Activated CD4-positive, alpha-beta T cell treated with anti-CD3 and anti-CD28 coated beads for 48 hours (primary cell): Measurements from ENCODE around the gene SLC2A4RG.

Source experiments
- DNase-seq: peaks from one replicate; pipeline ENCODE4 v3.0.0-alpha.2; 2020

Gene SLC2A4RG

DNA sequence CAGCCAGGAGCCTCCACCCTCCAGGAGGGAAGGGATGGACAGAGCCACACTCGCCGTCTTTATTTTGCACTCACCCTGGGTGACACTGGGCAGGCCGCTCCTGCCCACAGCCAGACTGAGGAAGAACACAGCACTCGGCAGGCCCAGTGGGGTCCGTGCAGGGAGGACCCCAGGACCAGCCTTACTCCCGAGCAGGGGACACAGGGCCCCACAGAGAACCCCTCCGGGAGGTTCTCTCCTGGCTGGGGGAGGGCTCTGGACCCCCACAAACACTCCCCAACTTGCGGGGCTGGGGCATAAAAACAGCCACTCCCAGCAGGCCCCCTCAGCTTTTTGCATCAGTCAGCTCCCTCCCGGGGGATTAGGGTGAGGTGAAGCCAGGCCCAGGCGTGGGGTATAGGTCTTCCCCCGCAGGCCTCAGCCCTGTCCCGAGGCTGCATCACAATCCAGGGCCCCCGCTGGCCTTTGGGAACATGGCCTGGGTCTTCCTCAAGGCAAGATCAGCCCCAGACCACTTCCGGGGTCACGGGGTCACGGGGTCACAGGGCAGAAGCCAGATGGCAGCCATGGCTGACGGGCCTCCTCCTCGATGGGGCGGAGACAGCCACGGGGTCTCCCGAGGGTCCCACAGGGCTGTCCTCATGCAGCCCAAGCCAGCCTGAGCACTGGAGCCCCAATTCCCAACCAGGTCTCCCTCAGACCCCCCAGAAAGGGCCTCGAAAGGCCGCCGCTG lies 39.9 kb upstream of the SLC2A4RG start:
- DNase-seq: peak; percentile 3

DNA sequence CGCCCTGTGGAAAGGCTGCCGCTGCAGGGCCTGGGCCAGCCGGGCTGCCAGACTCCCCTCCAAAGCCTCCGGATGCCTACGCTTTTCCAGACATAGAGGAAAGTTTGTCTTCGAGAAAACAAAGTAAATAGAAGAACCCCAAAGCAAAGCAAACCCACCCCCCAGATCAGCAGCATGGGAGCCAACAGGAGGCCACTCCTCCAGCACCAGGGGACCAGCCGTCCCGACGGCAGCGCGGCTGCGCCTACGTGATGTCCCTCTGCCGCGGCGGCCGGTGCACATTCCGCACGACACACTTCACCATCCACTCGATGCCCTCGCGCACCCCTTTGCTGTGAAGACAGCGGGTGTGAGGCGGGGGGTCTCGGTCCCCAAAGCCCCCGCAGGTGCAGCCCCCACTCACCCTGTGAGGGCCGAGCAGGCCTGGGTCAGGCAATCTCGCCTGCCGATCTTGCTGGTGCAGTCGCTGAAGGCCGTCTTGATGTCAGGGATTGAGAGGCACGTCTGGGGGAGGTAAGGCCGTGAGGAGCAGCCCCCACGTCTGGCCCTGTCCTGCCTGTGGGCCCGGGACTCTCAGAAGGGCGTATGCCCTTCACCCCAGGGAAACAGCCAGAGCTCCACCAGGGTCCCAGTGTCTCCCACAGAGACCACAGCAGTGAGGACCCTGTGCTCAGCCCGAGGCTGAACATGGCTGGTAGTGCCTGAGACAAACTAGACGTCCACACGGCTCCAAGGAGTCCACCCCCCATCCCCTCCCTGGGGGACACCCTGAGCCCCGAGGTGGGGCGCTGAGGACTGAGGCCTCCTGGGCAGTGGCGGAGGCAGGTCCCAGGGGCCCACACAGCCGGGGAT lies 39.2 kb upstream of the SLC2A4RG start:
- DNase-seq: peak; percentile 8

DNA sequence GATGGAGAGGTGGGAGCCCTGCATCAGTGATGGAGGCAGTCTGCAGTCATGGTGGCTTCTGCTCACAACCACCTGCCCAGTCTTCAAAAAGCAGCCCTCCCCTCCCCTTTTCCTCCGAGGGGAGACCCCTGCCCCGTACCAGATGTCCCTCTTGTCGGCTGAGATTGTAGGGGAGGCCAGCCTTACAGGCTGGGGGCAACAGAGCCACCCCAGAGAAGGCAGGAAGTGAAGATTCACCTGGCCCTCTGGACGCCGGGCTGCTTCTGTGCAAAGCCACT lies 38.6 kb upstream of the SLC2A4RG start:
- no peak for DNase-seq

DNA sequence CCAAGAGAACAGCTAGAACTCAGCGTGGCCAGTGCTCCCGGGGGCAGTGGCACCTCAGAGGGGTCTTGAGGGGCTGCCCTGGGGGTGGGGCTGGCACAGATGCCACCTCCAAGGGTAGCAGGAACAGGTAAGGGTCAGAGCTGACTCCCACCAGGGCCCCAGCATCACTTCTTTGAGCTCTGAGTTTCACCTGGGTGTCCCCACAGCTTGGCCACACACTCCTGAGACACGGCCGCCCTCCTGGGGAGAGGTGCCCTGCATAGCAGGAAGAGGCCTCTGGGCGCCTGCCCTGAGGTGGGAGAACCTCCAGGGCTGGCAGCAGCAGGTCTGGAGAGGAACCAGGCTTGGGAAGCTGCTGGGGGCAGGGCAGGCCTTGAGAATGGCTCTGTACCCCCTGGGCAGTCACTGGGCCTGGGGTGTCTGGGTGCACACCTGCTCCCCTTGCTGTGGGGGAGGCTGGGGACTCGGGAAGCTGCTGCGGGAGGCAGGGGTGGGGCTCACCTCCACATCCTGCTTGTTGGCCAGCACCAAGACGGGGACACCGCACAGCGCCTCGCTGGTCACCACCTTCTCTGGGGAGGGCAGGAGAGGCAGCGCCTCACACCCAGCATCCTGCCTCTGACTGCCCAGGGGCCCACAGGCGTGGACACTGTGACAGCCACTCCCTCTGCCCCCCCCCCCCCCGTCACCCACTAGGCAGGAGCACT lies 38.1 kb upstream of the SLC2A4RG start:
- DNase-seq: peak; percentile 4

DNA sequence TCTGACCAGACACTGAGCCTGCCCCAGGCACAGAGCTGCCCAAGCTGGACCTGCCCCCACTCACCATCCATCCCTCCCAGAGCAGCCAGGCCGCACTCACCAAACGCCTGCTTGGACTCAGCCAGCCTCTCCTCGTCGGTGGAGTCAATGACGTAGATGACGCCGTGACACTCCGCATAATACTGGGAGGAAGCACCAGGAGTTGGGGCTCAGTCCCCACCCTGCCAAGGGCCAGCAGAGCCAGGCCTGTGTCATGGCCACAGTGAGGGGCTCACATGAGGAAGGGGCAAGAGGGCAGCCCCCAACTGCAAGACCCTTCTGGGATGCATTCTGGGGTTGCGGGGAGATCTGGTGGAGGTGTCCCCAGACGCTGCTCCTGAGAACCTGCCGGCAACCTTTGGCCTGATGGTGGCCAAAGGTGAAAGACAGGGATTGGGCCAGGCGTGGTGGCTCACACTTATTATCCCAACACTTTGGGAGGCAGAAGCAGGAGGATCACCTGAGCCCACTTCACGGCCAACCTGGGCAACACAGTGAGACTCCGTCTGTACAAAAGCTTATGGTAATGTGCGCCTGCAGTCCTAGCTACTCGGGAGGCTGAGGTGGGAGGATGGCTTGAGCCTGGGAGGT lies 37.4 kb upstream of the SLC2A4RG start:
- DNase-seq: peak; percentile 3

DNA sequence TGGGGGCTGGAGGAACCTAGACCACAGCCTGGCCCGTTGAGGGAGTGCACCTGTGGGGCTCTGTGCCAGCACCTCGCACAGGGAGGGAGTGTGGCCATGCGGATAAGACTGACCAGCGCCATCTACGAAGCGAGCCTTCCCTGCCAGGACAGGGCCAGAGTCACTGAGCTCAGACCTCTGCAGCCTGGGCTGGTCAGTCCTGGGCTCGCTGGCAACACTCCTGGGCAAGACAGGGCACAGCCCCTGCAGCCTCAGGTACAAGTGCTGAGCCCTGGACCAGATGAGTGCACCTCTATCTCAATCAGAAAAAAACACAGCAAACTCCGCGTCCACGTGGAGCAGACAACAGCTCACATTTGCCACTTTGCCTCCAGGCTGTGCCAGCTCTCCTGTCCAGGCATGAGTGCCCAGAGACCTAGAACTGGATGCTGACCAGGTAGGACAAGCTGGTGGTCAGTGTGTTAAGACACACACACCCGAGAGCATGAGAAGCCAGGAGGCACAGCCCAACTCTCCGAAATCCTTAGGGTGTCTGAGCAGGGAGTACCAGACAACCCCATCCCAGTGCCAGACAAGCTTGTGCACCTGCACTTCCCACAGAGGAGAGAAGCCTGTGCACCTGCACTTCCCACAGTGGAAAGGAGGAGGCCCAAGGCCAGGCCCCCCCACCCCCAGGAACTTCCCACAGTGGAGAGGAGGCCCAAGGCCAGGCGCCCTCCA lies 36.7 kb upstream of the SLC2A4RG start:
- peak; percentile 2 for DNase-seq

DNA sequence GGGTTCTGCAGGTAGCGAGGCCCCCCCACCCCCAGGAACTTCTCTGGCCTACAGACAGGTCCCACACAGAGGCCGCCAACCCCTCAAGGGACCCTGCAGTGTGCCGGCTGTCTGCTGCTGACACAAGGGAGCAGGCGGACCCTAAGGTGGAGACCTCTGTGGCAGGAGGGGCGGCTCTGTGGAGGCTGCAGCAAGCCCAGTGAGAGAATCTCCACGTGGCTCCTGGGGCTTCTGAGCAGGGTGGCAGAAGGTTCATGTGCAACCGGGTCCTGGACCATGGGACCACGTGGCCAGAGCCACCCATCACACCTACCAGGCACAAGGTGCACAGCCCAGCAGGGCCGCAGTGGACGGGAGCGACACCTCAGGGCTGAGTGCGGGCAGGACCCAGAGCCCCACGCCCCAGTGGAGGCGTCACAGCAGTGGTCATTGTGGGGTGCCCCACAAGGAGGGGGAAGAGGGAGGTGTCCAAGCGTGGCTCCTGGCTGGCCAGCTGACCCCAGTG lies 36.1 kb upstream of the SLC2A4RG start:
- DNase-seq: peak; percentile 3

DNA sequence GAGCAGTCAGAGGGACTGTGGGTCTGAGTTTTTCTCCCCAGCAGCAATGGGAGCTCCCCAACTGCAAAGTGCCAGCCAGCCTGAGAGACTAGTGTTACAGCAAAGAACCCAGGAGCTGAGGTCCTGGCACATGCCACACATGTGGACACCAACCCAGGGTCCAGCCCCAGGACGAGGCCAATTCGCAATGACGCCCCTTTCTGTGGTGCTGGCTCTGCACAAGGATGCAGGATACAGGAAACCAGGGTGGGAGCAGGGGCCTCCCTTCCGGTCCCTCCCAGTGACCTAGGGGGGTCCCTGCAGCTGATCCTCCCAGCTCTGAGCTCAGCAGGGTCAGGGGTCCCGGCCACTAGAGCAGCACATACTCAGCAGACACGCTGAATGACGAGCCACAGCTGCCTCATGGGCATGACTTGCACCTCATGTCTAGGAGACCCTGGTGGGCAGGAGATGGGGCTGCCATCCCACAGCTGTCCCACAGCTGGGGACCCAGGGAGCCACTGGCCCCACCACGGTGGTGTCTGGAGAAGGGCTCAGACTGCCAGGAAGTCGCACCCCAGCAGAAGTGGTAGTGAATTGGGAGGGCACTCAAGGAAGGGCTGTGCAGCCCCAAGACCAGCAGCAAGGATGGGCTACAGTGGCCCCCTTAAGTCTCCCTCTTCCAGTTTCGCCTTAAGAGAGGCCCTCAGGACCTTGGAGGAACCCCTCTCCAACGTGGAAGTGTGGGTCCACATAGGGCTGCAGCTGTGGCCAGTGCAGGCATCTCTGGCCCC lies 35.4 kb upstream of the SLC2A4RG start:
- no peak for DNase-seq

DNA sequence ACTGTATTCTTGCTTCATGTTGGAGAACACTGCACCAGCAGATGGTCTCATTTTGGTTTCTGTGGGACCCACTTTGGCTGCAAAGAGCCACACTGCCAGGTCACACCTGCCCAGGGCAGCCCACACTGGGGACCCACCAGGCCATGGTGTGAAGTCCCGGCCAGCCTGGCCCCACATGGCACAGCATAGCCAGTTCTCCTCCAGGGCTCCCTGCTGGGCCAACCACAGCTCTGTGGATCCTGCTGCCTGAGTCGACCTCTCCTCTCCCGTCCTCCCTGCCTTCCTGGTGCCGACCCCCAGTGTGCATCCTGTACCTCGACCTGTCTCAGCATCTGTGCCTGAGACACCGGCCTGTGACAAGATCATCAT lies 34.8 kb upstream of the SLC2A4RG start:
- DNase-seq: no peak

DNA sequence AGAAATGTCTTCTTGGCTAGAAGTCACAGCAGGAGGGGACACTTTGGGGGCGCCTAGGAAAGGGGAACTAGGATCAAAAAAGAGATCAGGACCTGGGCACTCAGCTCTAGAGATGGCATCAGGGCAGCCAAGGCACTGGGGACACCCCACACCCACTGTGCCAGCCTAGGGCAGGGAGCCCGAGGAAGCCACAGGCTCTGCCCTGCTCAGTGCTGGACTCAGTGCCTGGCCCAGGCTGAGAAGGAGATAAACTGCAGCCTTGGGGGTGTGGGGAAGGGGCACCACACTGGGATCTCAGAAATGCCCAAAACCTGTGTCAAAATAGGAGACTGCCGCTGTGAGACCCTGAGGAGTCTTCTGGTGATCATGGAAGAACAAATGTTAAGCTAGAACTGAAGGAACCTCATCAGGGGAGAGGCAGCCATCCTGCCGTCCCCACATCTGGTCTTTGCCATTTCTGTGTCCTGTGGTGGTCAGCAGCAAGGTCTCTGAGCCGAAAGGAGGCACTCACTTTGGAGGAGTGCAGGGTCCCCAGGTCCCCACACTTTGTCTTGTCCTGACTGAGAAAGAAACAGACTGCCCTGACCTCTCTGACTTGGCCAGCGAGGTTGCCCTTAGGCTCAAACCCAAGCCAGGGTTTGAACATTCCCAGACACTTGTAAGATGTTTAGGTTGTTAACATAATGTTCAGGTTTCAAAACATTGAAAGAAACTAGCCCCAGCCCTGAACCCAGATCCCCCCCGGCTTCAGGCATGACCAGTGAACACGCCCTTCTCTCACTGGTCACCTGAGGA lies 34.1 kb upstream of the SLC2A4RG start:
- DNase-seq: no peak

DNA sequence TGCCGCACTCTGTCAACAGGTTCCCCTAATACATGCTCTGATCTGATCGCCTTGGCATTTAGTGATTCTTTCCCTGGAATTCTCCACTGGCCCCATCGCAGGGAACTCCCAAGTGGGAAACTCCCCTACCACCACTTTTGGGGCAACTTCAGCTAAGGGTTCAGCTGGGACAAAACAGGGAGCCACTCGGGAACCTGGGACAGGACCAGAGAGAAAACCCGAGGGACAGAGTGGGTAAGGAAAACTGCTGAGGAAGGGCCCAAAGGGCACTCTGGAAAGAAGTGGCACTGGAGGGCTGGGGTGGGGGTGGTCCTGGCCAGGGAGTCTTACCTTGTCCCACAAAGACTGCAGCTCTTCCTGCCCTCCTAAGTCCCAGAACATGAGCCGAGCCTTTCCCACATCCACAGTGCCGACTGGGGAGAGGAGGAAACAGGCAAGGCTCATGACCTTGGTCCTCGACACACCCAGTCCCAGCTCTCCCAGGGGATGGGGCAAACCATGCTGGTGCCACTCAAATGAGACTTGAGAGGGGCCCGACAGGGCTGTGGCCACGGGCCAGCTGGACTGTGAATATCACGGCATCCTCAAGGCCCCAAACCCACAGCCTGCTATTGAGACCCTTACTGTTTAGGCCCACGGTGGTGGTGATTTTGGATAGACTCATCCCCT lies 33.4 kb upstream of the SLC2A4RG start:
- DNase-seq: no peak

DNA sequence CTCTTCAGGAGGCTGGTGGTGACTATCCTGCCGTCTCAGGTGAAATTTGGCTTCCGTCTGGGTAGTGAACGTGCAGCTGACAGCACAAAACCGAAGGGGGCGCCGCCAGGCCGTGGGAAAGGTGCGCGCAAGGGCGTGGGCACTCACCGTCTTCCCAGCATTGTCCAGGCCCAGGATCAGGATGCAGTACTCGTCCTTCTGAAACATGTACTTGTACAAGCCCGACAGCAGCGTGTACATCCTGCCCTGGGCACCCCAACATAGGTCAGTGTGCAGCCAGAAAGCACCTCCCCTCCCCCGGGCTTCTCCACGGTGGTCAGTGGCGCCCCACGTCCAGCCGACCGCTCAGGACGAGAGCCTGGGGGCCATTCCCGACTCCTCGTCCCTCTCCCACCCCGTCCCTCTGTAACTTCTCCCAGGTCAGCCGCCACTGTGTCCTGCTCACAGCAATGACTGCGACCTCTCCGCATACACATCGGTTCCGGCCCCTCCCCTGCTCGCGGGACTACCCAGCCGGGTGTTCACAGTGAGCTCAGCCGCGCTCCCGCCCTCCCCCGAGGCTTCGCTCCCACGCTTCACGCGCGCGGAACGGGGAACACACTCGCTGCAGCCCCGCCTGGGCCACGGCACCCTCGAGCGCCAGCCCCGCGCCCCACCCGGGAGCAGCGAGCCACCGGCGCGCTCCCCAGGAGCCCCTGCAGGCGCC lies 32.6 kb upstream of the SLC2A4RG start:
- peak; percentile 79 for DNase-seq

DNA sequence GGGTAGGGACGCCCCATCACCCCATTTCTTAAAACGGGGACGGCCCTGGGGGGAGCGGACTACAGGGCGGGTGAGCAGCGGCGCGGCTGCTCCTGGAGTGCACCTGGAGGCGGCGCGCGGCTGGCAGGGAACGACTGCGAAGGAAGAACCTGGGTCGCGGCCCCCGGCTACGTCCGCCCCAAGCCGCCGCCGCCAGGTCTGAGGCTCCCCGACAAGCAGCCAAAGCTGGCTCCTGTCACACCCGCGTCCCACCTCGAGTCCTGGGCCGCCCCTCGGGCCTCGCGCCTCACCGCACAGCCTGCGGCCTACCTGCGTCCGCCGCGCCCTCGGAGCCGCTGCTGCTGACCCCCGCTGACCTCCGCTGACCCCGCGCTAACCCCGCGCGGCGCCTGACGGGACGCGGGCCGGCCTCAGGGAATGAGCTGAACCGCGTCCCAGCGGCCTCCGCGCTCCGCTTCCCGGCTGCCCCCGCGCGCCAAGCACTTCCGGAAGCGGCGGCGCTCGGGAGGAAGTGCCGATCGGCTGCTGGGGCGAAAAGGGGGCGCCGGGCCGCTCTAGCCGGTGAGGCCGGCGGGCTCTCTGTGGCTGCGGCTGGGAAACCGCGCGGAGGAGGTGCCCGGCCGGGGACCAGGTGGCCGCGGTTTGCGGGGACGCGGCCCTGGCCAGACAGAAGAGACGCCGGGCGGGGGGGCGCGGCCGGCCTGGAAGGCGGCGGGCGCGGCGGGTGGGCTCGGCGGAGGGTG lies 31.8 kb upstream of the SLC2A4RG start, which contains the start of the genes ARFRP1 and ZGPAT:
Gene ARFRP1 (minus strand): TSS at position 419 of the 743 bp plus-strand sequence. CDS start 885 bp downstream, outside the sequence.
Gene ZGPAT (plus strand): TSS at position 482 of the 743 bp plus-strand sequence. CDS start 542 bp downstream, outside the sequence.
- peak; percentile 89 for DNase-seq

DNA sequence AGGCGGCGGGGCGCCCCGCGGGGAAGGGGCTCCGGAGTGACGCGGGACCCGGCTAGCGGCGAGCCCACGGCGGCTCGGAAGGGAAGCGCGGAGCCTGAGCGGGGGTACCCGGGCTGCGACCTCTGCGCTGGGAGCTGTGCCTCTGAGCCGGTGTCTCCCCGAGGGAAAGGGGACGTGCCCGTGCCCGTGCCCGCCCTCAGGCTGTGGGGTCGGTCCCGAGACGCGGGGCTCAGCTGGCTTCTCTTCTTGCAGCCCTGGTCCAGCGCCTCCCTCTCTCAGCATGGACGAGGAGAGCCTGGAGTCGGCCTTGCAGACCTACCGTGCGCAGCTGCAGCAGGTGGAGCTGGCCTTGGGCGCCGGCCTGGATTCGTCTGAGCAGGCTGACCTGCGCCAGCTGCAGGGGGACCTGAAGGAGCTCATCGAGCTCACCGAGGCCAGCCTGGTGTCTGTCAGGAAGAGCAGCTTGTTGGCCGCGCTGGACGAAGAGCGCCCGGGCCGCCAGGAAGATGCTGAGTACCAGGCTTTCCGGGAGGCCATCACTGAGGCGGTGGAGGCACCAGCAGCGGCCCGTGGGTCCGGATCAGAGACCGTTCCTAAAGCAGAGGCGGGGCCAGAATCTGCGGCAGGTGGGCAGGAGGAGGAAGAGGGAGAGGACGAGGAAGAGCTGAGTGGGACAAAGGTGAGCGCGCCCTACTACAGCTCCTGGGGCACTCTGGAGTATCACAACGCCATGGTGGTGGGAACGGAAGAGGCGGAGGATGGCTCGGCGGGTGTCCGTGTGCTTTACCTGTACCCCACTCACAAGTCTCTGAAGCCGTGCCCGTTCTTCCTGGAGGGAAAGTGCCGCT lies 31.1 kb upstream of the SLC2A4RG start:
- DNase-seq: no peak

DNA sequence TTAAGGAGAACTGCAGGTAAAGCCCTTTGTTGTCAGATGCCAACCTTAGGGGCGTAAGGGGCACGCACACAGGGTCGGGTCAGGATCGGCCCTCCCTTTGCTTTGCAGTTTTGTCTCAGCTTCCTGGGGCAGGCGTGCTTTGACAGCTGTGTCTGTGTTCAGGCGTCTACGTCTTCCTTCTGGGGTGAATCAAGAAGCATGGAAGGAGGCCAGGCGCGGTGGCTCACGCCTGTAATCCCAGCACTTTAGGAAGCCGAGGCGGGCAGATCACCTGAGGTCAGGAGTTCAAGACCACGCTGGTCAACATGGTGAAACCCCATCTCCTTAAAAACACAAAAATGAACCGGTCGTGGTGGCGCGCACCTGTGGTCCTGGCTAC lies 30.4 kb upstream of the SLC2A4RG start:
- DNase-seq: no peak

DNA sequence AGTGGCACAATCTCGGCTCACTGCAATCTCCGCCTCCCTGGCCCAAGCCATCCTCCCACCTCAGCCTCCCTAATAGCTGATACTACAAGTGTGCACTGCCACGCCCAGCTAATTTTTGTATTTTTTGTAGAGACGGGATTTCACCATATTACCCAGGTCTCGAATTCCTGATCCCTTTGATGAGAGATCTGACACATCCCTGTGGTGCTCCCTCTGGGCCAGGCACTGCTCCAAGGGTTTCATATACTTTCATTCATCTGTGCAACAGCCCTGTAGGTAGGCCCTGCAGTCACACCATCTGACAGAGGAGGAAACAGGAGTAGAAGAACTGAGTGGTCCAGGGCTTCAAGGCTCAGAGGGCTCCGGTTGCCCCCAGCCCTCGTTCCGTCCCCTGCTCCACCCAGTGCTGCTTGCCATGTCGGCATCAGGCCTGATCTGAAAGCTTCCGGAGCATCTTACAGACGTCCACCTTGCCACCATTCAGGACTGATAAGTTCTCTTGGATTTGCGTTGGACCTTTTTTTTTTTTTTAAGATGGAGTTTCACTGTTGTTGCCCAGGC lies 28.4 kb upstream of the SLC2A4RG start:
- no peak for DNase-seq

DNA sequence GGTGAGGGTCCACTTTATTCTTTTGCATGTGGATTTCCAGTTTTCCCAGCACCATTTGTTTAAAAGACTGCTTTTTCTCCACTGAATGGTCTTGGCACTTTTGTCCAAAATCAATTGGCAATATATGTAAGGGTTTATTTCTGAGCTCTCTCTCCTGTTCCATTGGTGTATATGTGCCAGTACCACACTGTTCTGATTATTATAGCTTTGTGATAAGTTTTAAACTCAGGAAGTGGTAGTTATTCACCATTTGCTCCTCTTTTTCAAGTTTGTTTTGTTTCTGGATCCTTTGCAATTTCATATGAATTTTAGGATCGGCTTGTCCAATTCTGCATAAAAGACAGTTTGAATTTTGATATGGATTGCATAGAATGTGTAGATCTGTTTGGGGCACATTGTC lies 27.4 kb upstream of the SLC2A4RG start:
- no peak for DNase-seq
